Measurements from ENCODE around the gene USF2. TPM values are rescaled to one million over a fixed set of nuclear protein-coding genes. Genes with fewer than 3 reads are reported as not detected.

Gene USF2
- total and polyA plus RNA-seq, 2 donors (not counting 1 experiment from before 2014, with no cell fraction given): 53.8 to 74.9 TPM

DNA sequence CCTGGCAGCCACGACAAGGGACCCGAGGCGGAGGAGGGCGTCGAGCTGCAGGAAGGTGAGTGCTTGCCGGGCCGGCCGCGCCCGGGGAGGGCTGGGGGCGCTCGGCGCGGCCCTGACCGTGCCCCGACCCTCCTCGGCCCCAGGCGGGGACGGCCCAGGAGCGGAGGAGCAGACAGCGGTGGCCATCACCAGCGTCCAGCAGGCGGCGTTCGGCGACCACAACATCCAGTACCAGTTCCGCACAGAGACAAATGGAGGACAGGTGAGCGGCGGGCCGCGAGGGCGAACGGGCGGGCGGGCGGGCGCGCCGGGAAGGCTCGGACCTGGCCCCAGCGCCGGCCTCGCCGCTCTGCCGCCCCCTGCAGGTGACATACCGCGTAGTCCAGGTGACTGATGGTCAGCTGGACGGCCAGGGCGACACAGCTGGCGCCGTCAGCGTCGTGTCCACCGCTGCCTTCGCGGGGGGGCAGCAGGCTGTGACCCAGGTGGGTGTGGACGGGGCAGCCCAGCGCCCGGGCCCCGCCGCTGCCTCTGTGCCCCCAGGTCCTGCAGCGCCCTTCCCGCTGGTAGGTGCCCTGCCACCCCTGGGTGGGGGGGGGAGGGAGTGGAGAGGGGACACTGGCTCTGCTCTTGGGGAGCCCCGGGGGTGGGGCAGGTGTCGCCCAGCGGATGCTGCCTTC lies 816 bp downstream of the USF2 start:
- H3K36me3 ChIP-seq (ENCODE audit: control insufficient read depth, insufficient read depth, low read length): peaks cover 15% of the 10 kb centered on the region
- no peaks in the 10 kb centered on the region for H4K20me1 ChIP-seq (ENCODE audit: control insufficient read depth, extremely low read depth, insufficient read depth, low read length)
- H2AFZ ChIP-seq (ENCODE audit: low read length): peak overlapping the region; percentile 29
- no peaks in the 10 kb centered on the region for H3K9me3 ChIP-seq (ENCODE audit: control insufficient read depth, insufficient read depth, low read depth, low read length)
- peak overlapping the region; percentile 59 for H3K4me2 ChIP-seq (ENCODE audit: extremely low read depth, insufficient read depth, low read length)
- TF ChIP-seq, protein P1, sequence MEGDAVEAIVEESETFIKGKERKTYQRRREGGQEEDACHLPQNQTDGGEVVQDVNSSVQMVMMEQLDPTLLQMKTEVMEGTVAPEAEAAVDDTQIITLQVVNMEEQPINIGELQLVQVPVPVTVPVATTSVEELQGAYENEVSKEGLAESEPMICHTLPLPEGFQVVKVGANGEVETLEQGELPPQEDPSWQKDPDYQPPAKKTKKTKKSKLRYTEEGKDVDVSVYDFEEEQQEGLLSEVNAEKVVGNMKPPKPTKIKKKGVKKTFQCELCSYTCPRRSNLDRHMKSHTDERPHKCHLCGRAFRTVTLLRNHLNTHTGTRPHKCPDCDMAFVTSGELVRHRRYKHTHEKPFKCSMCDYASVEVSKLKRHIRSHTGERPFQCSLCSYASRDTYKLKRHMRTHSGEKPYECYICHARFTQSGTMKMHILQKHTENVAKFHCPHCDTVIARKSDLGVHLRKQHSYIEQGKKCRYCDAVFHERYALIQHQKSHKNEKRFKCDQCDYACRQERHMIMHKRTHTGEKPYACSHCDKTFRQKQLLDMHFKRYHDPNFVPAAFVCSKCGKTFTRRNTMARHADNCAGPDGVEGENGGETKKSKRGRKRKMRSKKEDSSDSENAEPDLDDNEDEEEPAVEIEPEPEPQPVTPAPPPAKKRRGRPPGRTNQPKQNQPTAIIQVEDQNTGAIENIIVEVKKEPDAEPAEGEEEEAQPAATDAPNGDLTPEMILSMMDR (conservative IDR thresholded peaks at IDR 0.05 in 1 of 2, IDR thresholded peaks at IDR 0.05 in 1 of 2; ENCODE audit: low read depth in 1 of 2, low read length in 2 of 2): peak; percentile 37 to 41
- no peak for TF ChIP-seq EZH2 (IDR thresholded peaks at IDR 0.05; ENCODE audit: low read length, missing control alignments)
- DNase-seq (ENCODE audit: low read depth in 2 of 2): peak; percentile 75 to 77
- peak overlapping the region; percentile 5 to 64 (median 42) for H3K4me3 ChIP-seq (replicated peaks in 1 of 4; ENCODE audit: control extremely low read depth in 1 of 4, insufficient read depth in 1 of 4, low read depth in 3 of 4, low read length in 4 of 4)
- H3K4me1 ChIP-seq (ENCODE audit: control insufficient read depth, extremely low read depth, insufficient read depth, low read length): peaks cover 2% of the 10 kb centered on the region
- no peak overlapping the region for H3K27ac ChIP-seq (ENCODE audit: insufficient read depth, low read length)
- no peaks in the 10 kb centered on the region for H3K27me3 ChIP-seq (ENCODE audit: control insufficient read depth, insufficient read depth, low read length)
- peak overlapping the region; percentile 51 for H3K9ac ChIP-seq (ENCODE audit: insufficient read depth, low read length)
- peaks cover 12% of the 10 kb centered on the region for H3K79me2 ChIP-seq (ENCODE audit: control insufficient read depth, insufficient read depth, low read length)

DNA sequence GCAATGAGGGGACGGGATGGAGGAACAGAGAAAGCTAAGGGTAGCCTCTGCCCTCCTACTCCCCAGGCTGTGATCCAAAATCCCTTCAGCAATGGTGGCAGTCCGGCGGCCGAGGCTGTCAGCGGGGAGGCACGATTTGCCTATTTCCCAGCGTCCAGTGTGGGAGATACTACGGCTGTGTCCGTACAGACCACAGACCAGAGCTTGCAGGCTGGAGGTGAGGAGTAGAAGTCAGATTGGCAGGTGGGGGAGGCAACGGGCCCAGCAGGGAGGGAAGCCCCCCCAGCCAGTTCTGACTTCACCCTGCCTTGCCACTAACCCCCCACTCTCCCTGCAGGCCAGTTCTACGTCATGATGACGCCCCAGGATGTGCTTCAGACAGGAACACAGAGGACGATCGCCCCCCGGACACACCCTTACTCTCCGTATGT lies 1.6 kb downstream of the USF2 start:
- no peaks in the 10 kb centered on the region for H4K20me1 ChIP-seq (ENCODE audit: control insufficient read depth, extremely low read depth, insufficient read depth, low read length)
- no peak overlapping the region for H3K27ac ChIP-seq (ENCODE audit: insufficient read depth, low read length)
- no peaks in the 10 kb centered on the region for H3K27me3 ChIP-seq (ENCODE audit: control insufficient read depth, insufficient read depth, low read length)
- no peak overlapping the region for H3K4me3 ChIP-seq (replicated peaks in 1 of 4; ENCODE audit: control extremely low read depth in 1 of 4, insufficient read depth in 1 of 4, low read depth in 3 of 4, low read length in 4 of 4)
- no peak for DNase-seq (ENCODE audit: low read depth in 2 of 2)
- no peak overlapping the region for H3K9ac ChIP-seq (ENCODE audit: insufficient read depth, low read length)
- H3K79me2 ChIP-seq (ENCODE audit: control insufficient read depth, insufficient read depth, low read length): peaks cover 12% of the 10 kb centered on the region
- H3K4me1 ChIP-seq (ENCODE audit: control insufficient read depth, extremely low read depth, insufficient read depth, low read length): peaks cover 2% of the 10 kb centered on the region
- H3K4me2 ChIP-seq (ENCODE audit: extremely low read depth, insufficient read depth, low read length): no peak overlapping the region
- TF ChIP-seq EZH2 (IDR thresholded peaks at IDR 0.05; ENCODE audit: low read length, missing control alignments): no peak
- H2AFZ ChIP-seq (ENCODE audit: low read length): no peak overlapping the region
- peaks cover 15% of the 10 kb centered on the region for H3K36me3 ChIP-seq (ENCODE audit: control insufficient read depth, insufficient read depth, low read length)
- no peaks in the 10 kb centered on the region for H3K9me3 ChIP-seq (ENCODE audit: control insufficient read depth, insufficient read depth, low read depth, low read length)

DNA sequence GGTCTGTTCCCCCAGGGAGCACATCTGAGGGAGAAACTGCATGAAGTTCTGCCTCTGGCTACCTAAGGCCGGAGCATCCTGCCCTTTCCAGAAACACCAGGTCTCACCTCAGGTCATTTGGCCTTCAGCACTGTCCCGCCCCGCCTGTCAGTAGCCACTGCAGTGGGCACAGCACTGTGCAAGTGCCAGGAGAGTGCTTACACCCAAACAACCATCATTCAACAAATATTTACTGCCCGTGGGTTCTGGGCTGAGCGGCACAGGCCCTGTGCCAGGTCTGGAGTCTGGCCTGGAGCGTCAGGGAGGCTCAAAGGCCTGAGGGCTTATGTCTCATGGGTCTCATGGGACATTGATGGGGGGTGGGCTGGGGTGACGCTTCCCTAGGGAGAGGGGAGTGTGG lies 2.8 kb downstream of the USF2 start:
- Histone ChIP-seq H3K9ac (ENCODE audit: insufficient read depth, low read length) (no peak overlapping the region), H3K27me3 (ENCODE audit: control insufficient read depth, insufficient read depth, low read length) (no peaks in the 10 kb centered on the region), H3K9me3 (ENCODE audit: control insufficient read depth, insufficient read depth, low read depth, low read length) (no peaks in the 10 kb centered on the region), H3K79me2 (ENCODE audit: control insufficient read depth, insufficient read depth, low read length) (peaks cover 11% of the 10 kb centered on the region), H4K20me1 (ENCODE audit: control insufficient read depth, extremely low read depth, insufficient read depth, low read length) (no peaks in the 10 kb centered on the region), H3K36me3 (ENCODE audit: control insufficient read depth, insufficient read depth, low read length) (peaks cover 13% of the 10 kb centered on the region), H3K27ac (ENCODE audit: insufficient read depth, low read length) (no peak overlapping the region), H3K4me3 (replicated peaks in 1 of 4; ENCODE audit: control extremely low read depth in 1 of 4, insufficient read depth in 1 of 4, low read depth in 3 of 4, low read length in 4 of 4) (no peak overlapping the region), H2AFZ (ENCODE audit: low read length) (no peak overlapping the region), H3K4me1 (ENCODE audit: control insufficient read depth, extremely low read depth, insufficient read depth, low read length) (peaks cover under 1% of the 10 kb centered on the region), H3K4me2 (ENCODE audit: extremely low read depth, insufficient read depth, low read length) (no peak overlapping the region)
- no peak for DNase-seq (ENCODE audit: low read depth in 2 of 2)
- TF ChIP-seq EZH2 (IDR thresholded peaks at IDR 0.05; ENCODE audit: low read length, missing control alignments): no peak
- TF ChIP-seq, protein P1 (conservative IDR thresholded peaks at IDR 0.05 in 1 of 2, IDR thresholded peaks at IDR 0.05 in 1 of 2; ENCODE audit: low read depth in 1 of 2, low read length in 2 of 2): no peak
